ENCODE results near the gene RER1.

RER1 gene

DNA sequence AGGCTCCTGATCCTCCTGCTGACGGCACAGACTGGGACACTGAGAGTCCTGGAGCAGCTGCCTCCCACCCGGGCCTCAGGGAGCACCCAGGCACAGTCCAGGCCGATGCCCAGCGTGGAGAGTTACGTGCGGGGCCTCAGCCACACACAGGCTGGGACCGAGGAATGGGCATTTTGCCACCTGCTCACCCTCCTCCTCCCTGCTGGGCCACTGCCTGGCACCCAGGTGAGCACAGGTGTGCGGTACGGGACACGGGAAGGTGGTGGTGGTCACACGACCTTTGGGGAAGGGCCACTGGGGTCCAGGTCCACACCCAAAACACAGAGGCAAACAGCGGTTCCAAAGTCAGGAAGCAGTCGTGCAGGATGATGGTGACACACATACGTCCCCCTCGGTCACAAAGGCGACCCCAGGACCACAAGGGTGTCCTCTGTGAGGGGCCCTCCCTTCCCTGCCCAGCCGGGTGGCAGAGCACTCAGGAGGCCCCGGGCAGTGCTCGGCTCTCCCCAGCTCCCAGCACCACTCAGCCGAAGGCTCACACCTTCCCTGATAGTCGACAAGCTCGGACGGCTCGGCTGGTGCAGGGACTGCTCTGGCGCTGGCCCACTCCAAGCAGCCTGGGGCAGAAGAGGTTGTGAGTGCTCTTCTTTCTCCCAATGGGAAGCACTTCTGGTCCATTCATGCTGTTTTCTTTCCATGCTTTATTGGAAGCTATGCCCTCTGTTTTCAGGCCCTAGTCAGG is 14.5 kb upstream of the RER1 start:
- no peak for DNase-seq

- DNase-seq: no peak
These were observed 13.7 kb upstream of the RER1 start for GRCh38 chr1:2377751-2378440.

GRCh38 chr1:2378441-2378851 is 13.2 kb upstream of the RER1 start:
- DNase-seq: no peak

DNA sequence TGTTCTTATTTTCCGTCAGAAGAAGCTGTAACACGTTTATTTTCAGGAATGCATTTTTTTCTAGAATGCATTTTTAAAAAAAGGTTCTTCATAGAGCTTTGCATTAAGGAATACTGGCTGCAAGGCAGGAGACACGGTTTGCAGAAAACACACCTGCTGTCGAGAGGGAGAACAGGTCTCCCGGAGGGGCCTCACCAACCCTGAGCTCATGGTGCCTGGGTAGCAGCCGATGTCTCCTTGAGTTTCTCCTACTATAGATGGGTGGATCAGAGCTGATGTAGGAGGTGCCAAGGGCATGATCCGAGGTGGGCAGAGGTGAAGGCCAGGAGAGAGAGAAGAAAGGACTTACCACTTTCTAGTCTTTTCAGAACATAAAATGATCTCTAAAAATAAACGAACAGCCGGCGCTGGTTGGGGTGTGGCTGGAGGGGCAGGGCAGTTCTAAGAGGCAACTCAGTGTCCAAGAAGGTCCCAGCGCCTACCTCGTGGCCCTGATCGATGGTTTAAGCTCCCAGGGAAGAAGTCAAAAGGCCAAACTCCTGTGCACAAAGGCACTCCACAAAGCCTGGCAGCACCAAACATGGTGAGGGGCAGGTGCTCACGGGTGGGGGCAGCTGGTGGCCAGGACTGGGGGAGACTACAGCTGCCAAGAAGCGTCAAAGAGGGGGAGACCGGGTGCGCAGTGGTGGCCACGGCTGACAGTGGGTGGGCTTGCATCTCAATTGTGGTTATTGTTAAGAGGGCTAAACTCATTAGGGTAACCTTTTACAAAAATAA is 12.5 kb upstream of the RER1 start:
- no peak for DNase-seq

DNA sequence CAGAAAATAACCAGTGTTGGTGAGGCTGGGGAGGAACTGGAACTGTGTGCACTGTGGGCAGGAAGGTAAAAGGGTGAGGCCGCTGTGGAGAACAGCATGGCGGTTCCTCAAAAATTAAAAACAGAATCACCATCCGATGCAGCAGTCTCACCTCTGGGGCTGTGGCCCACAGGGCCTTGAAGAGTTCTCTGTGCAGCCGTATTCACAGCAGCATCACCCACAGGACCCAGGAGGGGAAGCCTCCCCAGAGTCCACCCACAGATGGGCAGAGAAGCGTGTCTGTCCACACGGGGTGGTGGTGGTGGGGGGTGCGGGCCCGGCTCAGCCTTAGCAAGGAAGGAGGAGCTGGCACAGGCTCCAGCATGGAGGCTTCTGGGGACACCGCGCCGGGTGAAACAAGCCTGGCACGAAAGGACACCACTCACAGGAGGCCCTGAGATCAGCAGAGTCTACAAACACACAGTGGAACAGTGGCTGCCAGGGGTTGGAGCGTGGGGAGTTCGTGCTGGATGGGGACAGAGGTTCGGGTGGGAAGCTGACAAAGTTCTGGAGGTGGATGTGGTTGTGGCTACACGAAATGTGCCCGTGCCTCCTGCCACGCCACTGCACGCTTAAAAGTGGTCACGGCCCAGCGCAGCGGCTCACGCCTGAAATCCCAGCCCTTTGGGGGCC is 11.8 kb upstream of the RER1 start:
- no peak for DNase-seq

DNA sequence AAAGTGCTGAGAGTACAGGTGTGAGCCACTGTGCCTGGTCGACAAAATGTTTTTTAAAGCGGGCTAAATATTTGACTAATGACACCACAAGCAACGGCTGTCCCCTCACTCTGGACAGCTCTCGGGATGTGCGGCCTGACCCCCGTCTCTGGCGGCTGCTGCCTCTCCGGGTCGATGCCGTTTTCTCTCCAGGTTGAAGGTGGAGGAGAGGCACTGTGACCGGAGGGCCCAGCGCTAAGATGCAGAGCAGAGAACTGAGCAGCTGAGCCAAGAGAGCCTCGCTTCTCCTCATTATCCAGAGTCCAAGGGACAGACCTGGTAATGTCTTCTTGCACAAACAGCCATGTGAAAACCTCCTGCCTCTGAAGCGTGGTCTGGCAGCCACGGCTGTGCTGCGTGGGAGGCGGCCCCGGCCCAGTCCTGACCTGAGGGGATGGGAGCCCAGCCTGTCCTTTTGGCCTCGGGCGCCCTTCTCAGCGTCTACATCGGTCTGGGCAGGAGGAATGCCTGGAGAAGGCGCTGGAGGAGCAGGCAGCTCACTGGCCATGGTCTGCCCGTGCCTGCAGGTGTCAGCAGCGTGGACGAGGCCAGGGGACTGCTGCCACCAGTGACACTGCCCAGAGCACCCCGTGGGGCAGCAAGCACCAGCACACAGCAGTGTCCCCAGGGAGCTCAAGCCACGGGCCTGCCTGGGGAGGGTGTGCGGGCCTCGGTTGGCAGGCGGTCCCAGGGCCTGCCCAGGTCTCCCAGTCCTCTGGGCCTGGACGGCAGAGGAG is 10.6 kb upstream of the RER1 start:
- DNase-seq: no peak

DNA sequence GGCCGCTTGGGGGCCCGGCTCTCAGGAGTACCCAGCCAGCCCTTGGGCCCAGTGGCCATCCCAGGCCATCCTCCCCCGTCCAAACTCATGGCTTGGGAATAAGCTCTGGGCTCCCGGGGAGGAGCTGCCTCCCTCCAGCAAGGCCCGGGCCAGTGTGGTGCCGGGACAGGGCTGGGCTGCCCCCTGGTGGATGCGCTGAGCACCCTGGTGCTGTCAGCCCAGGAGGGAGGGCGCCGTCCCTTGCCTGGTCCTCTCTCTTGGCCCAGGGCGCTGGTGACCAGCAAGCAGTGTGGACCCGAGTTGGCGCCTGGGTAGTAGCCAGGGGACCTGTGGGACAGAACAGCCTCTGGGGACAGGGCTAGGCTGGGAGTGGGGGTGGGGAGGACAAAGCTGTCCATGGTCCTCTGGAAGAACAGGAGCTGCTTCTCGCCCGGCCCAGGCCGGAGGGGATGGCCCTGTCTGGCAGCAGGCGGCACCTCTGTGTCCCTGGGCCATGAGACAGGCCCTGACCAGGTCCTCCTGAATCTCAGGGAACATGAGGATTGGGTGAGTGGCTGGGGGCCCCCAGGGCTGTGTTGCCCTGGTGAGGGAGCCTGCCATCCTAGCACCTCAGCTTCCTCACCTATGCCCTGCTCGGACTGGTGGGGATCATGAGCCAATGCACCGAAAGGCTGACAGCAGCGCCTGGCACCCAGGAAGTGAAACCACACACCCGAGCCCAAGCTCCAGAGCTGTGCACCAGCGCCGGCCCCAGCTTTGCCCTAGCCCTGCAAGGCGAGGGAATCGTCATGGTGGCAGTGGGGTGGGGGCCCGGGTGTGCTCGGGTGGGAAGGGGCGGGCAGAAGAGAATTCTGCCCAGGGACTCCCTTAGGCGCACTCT is 9.7 kb upstream of the RER1 start:
- DNase-seq: peak; percentile 78

DNA sequence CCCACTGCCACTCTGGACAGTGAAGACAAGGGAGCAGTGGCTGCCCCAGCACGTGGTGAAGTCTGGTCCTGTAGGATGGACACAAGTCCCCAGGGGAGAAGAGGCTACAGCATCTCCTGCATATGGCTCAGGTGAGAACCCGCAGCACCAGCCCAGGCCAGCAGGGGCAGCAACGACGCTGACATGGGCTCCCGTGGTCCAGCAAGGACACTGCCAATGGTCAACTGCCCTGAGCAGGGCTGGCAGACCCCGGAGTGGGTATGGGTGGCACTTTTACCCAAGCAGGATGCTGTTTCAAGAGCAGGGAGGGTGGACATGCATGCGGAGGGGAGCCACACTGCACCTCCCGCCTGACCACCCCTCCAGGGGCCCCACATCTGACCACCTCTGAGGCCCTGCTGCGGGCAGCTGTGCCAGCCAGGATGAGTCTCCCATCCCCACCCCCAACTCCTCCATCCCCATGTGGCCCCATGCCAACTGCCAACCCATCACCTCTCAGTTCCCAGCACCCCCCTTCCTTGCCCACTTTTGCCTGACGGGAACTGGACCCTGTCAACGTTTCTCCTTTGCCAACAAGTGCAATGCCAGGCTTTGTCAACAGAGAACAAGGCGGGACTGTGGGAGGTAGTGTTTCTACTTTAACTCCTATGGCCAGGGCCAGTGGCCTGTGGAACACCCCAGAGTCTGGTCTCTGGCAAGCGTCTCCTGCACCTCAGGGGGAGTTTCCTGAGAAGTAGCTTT is 8.8 kb upstream of the RER1 start:
- DNase-seq: peak; percentile 20

- no peak for DNase-seq
These were observed 8.1 kb upstream of the RER1 start for GRCh38 chr1:2383576-2383975.

DNA sequence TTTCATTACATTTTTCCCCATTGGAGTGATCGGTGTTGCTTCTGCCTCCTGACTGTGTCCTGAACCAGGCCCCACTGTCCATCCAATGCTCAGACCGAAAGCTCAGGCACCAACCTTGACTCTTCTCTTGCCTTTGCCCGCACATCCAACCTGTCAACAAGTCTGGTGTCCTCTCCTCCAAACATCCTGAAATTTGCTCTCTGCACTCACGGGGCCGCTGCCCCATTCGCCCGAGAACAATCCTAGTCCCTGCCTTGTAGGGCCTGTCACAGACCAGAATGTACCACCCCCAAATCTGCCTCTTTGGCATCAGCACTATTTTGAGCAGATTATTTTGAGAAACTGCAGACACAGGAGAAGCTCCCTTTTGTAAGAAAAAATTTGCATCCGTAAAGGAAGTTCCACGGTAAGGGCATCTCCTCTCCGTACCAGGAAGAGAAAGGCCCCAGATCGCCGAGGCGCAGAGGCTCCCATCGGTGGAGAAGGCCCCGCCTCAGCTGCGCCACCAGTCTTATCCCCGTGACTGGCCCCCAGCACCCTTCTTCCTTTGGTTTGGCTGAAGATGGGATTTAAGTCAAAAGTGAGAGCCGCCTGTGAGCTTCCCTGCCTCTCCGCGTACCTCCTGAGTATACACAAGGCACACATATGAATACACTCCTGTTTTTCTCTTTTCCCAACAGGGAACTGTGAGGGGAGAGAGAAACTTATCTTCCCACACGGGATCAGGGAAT is 7.3 kb upstream of the RER1 start:
- no peak for DNase-seq

GRCh38 chr1:2384941-2385481 is 6.6 kb upstream of the RER1 start:
- no peak for DNase-seq

- DNase-seq: no peak
These were observed 5.9 kb upstream of the RER1 start for GRCh38 chr1:2385606-2386280.

DNA sequence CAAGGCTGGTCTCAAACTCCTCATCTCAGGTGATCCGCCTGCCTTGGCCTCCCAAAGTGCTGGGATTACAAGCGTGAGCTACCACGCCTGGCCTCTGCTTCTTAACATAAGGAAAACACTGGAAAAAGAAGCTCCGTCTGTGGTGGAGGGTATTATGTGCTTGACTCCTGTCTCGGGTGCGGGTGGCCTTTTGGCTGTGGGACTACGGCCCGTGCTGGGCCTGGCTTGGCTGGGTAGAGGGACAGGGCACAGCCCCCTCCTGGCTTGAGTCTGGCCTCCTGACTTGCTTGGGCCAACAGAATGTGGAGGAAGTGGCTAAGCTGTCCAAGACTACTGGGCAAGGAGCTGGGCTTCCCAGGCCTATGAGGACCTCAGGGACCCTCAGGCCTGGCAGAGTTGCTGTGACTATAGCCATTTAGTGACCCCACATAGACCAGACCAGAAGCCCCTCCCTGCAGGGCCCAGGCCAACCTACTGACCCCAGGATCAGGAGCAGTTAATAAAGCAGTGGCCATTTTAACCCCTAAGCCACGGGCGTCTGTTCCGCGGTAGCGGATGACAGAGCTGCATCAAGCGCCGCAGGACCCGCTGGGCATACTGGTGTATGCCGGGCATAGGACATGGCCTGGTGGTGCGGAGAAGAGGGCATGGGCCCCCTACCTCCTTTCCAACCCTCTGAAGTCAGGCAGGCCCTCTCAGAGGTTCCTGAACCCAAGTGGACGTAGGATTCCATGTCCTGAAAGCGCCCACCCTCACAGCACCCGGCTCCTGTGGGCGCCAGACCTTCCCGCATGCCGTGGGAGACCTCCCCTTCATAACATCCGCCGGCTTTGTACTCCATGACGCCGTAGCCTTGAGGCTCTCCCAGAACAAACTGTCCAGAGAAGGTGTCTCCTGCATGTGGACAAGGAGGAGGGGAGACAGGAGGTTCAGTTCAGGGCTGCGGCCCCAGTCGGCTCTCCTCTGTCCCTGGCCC is 4.7 kb upstream of the RER1 start:
- no peak for DNase-seq

DNA sequence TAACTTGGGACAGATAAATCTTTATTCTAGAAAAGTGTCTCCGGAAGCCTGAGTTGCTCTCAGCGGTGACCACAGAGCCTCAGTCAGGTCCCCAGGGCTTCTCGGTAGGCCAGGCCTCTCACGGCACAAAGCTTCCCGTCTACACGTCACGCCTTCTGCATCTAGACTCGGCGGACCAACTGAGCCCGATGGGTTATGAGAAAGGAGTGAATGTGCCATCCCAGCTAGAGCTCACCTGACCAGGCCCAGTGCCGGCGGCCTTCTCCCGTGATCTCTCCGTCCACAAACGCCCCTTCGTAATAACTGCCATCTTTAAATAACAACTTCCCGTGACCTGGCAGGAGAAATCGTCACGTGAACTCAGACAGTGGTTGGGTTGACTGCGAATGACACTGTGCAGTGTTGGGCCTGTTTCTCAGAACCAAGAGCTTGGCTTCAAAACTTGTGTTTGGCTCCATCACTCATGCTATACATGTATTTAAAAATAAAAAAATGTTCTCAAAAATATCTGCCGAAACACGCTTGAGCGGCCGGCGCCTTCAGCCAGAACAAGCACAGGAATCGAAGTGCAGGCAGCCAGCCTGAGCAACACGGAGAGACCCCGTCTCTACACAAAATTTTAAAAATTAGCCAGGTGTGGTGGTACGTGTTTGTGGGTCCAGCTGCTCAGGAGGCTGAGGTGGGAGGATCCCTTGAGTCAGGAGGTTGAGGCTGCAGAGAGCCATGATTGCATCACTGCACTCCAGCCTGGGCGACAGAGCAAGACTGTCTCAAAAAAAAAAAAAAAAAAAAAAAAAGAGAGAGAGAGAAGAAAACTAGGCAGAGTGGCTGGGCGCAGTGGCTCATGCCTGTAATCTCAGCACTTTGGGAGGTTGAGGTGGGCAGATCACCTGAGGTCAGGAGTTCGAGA is 3.4 kb upstream of the RER1 start:
- DNase-seq: no peak

GRCh38 chr1:2389644-2390043 is 2.0 kb upstream of the RER1 start:
- DNase-seq: no peak

- no peak for DNase-seq
These were observed 379 bp downstream of the RER1 start for GRCh38 chr1:2391931-2392509.
